ENCODE results near the gene RPH3AL.
"Not testable (repeated sequence)": the region's sequence is repeated elsewhere in the genome, so short reads cannot be mapped to it uniquely, and the experiment has no call there.

The RPH3AL gene

GRCh38 chr17:319266-319665, 33.3 kb downstream of the RPH3AL start:
- no peak for DNase-seq

DNA sequence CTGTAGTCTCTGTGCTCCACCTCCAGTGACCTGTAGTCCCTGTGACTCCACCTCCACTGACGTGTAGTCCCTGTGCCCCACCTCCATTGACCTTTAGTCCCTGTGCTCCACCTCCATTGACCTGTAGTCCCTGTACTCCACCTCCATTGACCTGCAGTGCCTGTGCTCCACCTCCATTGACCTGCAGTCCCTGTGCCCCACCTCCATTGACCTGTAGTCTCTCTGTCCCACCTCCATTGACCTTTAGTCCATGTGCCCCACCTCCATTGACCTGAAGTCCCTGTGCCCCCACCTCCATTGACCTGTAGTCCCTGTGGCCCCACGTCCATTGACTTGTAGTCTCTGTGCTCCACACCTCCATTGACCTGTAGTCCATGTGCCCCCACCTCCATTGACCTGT, 35.5 kb downstream of the RPH3AL start:
- DNase-seq = not testable (repeated sequence)

- DNase-seq = not testable (repeated sequence)
These were observed 37.2 kb downstream of the RPH3AL start for GRCh38 chr17:315399-315798.

DNA sequence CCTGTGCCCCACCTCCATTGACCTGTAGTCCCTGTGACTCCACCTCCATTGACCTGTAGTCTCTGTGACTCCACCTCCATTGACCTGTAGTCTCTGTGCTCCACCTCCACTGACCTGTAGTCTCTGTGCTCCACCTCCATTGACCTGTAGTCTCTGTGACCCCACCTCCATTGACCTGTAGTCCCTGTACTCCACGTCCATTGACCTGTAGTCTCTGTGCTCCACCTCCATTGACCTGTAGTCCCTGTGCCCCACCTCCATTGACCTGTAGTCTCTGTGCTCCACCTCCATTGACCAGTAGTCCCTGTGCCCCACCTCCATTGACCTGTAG, 38.0 kb downstream of the RPH3AL start:
- DNase-seq = not testable (repeated sequence)

- no peak for DNase-seq
These were observed 38.5 kb downstream of the RPH3AL start for GRCh38 chr17:313911-314613.

- DNase-seq = no peak
These were observed 39.4 kb downstream of the RPH3AL start for GRCh38 chr17:313231-313630.

- DNase-seq = no peak
These were observed 40.0 kb downstream of the RPH3AL start for GRCh38 chr17:312476-313148.

DNA sequence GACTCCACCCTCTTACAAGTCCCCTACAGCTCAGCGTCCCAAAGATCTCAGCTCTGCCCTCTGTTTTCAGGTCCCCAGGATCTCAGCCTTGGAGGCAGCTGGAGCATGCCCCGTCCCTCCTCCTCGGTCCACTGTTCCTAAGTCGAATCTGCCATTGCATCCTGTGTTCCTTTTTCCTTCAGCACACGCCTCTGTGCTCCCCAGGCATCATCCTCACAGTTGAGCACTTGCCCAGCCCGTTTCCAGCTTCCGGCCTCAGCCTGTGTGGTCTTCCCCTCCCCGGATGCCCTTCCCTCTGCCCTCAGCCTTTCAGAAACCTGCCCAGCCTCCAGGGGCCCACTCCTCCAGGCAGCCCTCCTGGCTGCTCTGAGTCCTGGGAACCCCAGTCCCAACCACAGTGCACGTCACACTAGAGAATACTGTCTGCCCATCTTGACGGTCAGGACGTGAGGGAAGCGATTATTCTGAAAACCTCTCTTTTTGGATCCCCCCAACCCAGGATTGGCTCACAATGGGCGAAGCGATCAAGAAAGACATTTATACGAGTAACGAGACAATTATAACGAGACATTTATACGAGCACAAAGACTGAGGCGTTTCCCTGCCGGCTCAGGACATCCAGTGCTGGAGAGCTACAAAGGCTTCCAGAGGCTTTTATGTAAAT, 41.4 kb downstream of the RPH3AL start:
- DNase-seq = no peak

GRCh38 chr17:310111-311010, 42.2 kb downstream of the RPH3AL start:
- DNase-seq = no peak

- no peak for DNase-seq
These were observed 43.2 kb downstream of the RPH3AL start for GRCh38 chr17:309361-309888.

DNA sequence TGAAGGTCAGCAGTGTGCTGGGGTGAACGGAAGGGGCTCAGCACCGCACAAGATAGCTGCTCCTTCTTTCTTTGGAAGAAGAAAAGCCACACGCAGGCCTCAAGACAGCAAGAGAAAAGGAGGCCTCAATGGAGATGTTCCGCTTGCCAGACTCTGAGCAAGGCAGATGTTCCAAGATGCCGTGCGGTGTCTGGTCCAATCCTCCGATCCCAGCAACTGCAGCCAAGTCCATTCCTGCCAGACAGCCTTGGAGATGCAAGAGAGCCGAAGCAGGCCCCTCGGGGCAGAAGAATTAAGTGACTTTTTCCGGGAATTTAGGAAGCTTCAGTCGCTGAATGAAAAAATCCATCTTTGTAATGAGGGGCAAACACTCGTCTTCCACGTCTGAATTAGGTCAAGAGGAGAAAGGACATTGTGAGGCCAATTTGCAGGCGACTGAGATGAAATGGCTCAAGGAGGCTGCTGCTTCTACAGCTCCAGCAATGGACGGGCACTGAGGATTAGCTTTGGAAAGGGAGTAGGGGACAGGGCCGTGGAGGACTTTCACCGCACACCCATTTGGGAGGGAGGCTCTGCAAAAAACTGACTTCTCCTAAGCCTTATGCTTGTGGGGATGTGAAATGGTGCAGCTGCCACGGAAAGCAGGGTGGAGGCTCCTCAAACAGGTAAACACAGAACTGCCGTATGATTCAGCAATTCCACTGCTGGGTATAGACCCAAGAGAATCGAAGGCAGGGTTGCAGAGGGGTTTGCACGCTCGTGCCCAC, 44.7 kb downstream of the RPH3AL start:
- DNase-seq = no peak

- DNase-seq = no peak
These were observed 45.3 kb downstream of the RPH3AL start for GRCh38 chr17:307295-307691.

DNA sequence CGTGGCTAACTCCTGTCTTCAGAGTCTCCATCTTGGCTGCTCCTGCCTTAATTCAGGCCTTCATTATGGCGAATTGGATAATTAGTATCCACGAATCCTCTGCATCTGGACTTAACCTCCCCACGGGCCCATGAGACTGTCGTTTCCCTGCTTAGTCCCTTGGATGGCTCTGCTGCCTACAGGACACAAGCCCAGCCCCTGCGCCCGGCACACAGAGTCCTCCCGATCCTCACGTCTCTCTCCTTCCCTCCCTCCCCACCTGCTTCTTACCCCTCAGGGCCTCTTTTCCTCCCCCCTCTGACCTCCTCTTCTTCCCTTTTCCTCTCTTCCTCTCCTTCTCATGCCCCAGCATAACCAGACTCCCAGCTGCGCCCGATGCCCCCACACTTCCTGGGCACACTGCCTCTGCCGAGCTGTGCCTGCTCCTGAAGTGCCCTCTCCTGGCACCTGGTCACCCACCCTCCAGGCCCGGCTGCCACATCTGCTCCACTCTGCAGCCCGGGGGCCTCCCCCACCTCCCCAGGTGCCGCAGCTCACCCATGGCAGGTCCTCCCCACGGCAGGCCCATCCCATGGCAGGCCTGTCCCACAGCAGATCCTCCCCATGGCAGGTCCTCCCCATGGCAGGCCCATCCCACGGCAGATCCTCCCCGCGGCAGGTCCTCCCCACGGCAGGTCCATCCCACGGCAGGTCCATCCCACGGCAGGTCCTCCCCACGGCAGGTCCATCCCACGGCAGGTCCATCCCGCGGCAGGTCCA, 45.9 kb downstream of the RPH3AL start:
- DNase-seq = no peak

DNA sequence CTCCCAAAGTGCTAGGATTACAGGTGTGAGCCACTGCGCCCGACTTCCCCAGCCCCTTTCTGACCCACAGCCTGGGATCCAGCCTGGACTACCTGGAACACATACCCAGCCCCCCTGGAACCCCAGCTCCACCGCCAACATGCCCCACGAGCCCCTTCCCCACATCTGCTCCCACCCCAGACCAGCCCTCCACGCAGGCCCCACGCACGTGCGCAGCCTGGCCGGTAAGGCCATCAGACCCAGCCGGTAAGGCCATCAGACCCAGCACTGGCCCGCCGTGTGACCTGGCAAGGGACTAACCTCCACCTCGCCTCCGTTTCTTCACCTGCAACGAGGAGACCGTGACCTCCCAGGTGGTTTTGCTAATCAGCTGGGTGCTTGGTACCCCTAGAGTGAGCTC, 46.5 kb downstream of the RPH3AL start:
- DNase-seq = no peak

DNA sequence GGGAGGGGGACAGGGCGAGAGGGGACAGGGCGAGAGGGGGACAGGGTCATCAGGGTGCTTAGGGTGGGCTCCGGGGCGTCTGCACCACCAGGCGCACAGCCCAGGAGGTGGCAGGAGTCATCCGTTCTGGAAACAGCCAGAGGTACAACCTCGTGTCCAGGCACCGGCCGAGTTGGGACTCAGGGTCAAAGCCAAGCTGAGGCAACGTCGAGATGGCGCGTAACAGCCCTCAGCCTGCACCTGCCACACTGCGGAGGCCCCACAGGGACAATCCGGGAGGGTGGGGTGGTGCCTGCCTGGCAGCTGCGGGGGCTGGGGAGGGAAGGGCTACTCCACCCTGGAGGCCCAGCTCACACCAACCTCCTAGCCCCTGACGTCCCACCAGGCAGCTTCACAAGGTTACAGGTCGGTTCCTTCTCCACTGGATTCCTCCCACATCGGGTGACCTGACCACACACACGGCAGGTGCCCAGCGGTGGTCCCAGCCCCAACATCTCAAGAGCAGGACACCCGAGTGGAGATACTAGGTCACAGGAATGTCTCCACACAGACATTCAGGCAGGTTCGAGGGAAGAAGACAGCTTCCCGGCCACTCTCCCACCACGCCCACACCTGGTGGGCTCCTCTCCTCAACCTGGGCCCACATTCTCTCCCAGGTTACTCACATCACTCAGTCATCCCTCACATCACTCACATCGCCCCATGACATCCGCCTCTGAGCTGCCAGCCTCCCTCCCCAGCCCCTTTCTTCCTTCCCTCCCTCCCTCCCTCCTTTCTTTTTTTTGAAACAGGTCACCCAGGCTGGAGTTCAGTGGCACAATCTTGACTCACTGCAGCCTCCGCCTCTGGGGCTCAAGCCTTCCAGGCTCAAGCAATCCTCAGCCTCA, 47.3 kb downstream of the RPH3AL start:
- DNase-seq = no peak

DNA sequence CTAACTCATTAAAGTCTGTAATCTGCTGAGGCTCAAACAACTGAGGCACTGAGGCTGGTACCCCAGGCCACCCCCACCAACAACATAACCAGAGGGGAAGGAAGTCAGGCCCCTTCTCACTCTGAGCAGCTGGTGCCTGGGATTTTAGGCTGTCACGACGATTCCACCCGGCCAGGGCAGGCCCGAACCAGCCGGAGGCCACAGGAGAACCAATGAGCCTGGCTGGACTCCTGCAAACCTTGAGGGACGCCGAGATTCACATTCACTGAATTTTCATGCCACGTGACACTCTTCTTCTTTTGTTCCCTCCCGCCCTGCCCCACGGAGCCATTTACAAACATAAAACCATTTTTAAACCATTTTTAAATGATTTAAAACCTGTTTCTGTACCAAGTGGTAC, 48.1 kb downstream of the RPH3AL start:
- no peak for DNase-seq

GRCh38 chr17:303168-303567, 49.4 kb downstream of the RPH3AL start:
- no peak for DNase-seq

DNA sequence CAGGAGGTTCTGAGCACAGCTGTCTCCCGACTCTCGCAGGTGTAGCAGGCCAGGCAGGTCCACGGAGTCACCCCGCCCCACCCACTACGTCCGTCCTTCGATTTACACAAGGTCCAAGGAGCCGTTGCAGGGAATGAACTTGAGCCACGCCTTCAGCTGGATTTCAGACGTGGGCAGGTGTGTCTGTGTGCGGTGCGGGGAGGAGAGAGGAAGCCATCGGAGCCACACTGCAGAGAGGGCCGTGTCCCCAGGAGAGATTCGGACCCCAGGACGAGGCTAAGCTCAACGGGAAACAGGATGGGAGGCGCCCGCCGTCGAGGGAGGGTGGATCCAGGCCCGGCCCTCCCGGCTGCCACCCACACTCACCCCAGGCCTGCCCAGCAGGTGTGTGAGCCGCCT, 50.3 kb downstream of the RPH3AL start:
- no peak for DNase-seq

GRCh38 chr17:301681-302299, 50.8 kb downstream of the RPH3AL start:
- DNase-seq = no peak

DNA sequence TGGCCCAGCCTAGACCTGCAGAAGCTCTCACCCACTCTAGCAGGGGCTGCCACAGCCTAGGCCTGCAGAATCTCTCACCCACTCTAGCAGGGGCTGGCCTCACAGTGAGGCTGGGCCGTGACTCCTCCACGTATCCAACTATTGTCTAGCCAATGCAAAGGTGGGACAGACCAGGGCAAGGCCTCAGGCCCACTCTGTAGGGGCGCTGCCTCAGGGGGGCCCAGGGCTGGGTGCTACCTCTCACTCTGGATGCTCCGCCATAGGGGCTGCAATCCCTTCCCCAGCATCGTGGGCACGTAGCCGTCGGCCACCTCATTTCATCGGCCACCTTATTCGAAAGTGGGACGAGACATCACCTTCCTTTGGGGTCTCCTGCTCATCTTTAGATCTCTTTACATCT, 51.7 kb downstream of the RPH3AL start:
- DNase-seq = no peak
